H9 (cell line): ENCODE data around the gene APCDD1. TPM values are rescaled to one million over a fixed set of nuclear protein-coding genes. Genes with fewer than 3 reads are reported as not detected.

Experiments used
- DNase-seq: peaks from one replicate; pipeline ENCODE4 v3.0.0-alpha.2; 2017
- H2AFZ ChIP-seq: one replicate; pipeline ENCODE4 v1.6.1; 2013; ENCODE audit warnings: mild to moderate bottlenecking, low read length, control low read depth, moderate library complexity
- H2AK5ac ChIP-seq: 2 replicates; pipeline ENCODE4 v1.6.1; 2013; ENCODE audit warnings: low read length, control low read depth, mixed read lengths; ENCODE audit not compliant: insufficient read length
- H2BK120ac ChIP-seq: one replicate; pipeline ENCODE4 v1.6.1; 2013; ENCODE audit warnings: low read depth, mild to moderate bottlenecking, low read length, control low read depth, inconsistent platforms; ENCODE audit not compliant: poor library complexity, severe bottlenecking
- H2BK12ac ChIP-seq: 2 replicates; pipeline ENCODE4 v1.6.1; 2013; ENCODE audit warnings: low read length, control low read depth, mixed read lengths, low read depth; ENCODE audit not compliant: insufficient read length
- H2BK15ac ChIP-seq: 2 replicates; pipeline ENCODE4 v1.6.1; 2013; ENCODE audit warnings: low read depth, low read length, control low read depth
- H2BK20ac ChIP-seq: one replicate; pipeline ENCODE4 v1.6.1; 2013; ENCODE audit warnings: low read depth, mild to moderate bottlenecking, low read length, control low read depth, inconsistent platforms; ENCODE audit not compliant: poor library complexity, severe bottlenecking
- H2BK5ac ChIP-seq: 2 replicates; pipeline ENCODE4 v1.6.1; 2013; ENCODE audit warnings: low read length, control low read depth, mixed read lengths; ENCODE audit not compliant: insufficient read length
- H3K14ac ChIP-seq: 2 replicates; pipeline ENCODE4 v1.6.1; 2013; ENCODE audit warnings: low read length, control low read depth; ENCODE audit not compliant: insufficient read depth
- H3K18ac ChIP-seq: 2 replicates; pipeline ENCODE4 v1.6.1; 2013; ENCODE audit warnings: low read depth, mild to moderate bottlenecking, mixed read lengths, low read length, control low read depth; ENCODE audit not compliant: insufficient read length
- H3K23ac ChIP-seq: 2 replicates; pipeline ENCODE4 v1.6.1; 2013; ENCODE audit warnings: low read length, control low read depth, mixed read lengths, low read depth; ENCODE audit not compliant: insufficient read length
- H3K23me2 ChIP-seq: 2 replicates; pipeline ENCODE4 v1.6.1; 2013; ENCODE audit warnings: low read depth, mild to moderate bottlenecking, mixed read lengths, low read length, control low read depth; ENCODE audit not compliant: insufficient read length, poor library complexity, severe bottlenecking
- H3K27ac ChIP-seq: 2 replicates; pipeline ENCODE4 v1.5.1; 2013; ENCODE audit warnings: low read length, control low read depth, mixed read lengths, low read depth; ENCODE audit not compliant: insufficient read length
- H3K27me3 ChIP-seq: 2 replicates; pipeline ENCODE4 v1.6.1; 2013; ENCODE audit warnings: low read length, control low read depth, inconsistent platforms; ENCODE audit not compliant: insufficient read depth
- H3K4ac ChIP-seq: 2 replicates; pipeline ENCODE4 v1.6.1; 2013; ENCODE audit warnings: low read depth, mild to moderate bottlenecking, control low read depth, inconsistent platforms, low read length, moderate library complexity
- H3K4me1 ChIP-seq: 2 replicates; pipeline ENCODE4 v1.6.1; 2013; ENCODE audit warnings: low read length, control low read depth, inconsistent platforms; ENCODE audit not compliant: insufficient read depth
- H3K4me2 ChIP-seq: 2 replicates; pipeline ENCODE4 v1.6.1; 2013; ENCODE audit warnings: low read length, control low read depth, mixed read lengths; ENCODE audit not compliant: insufficient read length, insufficient read depth
- H3K56ac ChIP-seq: 2 replicates; pipeline ENCODE4 v1.6.1; 2013; ENCODE audit warnings: low read depth, mild to moderate bottlenecking, mixed read lengths, low read length, control low read depth; ENCODE audit not compliant: insufficient read length
- H3K79me1 ChIP-seq: 2 replicates; pipeline ENCODE4 v1.6.1; 2013; ENCODE audit warnings: low read depth, mild to moderate bottlenecking, moderate library complexity, low read length, control low read depth, inconsistent platforms; ENCODE audit not compliant: insufficient read depth, poor library complexity, severe bottlenecking
- H3K79me2 ChIP-seq: 2 replicates; pipeline ENCODE4 v1.6.1; 2013; ENCODE audit warnings: low read length, control low read depth, inconsistent platforms; ENCODE audit not compliant: insufficient read depth
- H3K9ac ChIP-seq: 2 replicates; pipeline ENCODE4 v1.6.1; 2013; ENCODE audit warnings: low read length, control low read depth, mixed read lengths; ENCODE audit not compliant: insufficient read length; ENCODE audit errors: extremely low read depth
- H3K9me3 ChIP-seq: one replicate; pipeline ENCODE4 v1.6.1; 2013; ENCODE audit warnings: low read depth, low read length, inconsistent platforms; ENCODE audit not compliant: control insufficient read depth
- H3T11ph ChIP-seq: one replicate; pipeline ENCODE4 v1.6.1; 2013; ENCODE audit warnings: mild to moderate bottlenecking, low read length, control low read depth, inconsistent platforms
- H4K20me1 ChIP-seq: one replicate; pipeline ENCODE4 v1.6.1; 2013; ENCODE audit not compliant: control insufficient read depth, insufficient read length, insufficient read depth
- H4K5ac ChIP-seq: 2 replicates; pipeline ENCODE4 v1.6.1; 2013; ENCODE audit warnings: low read depth, mild to moderate bottlenecking, mixed read lengths, low read length, control low read depth; ENCODE audit not compliant: insufficient read length
- H4K8ac ChIP-seq: replicated peaks from 2 replicates; pipeline ENCODE4 v1.6.1; 2013; ENCODE audit warnings: low read length, control low read depth, mixed read lengths, low read depth; ENCODE audit not compliant: insufficient read length
- H4K91ac ChIP-seq: 2 replicates; pipeline ENCODE4 v1.6.1; 2013; ENCODE audit warnings: low read depth, mild to moderate bottlenecking, moderate library complexity, mixed read lengths, low read length, control low read depth; ENCODE audit not compliant: insufficient read length
- H3K27ac Mint-ChIP-seq, 3 experiments: 2 replicates in 2 of 3; 3 replicates in 1 of 3; pipeline ENCODE4 v1.8.0; 2020 to 2021; ENCODE audit warnings: mixed read lengths in 3 of 3, mild to moderate bottlenecking in 1 of 3, moderate library complexity in 1 of 3
- H3K27me3 Mint-ChIP-seq: 2 replicates; pipeline ENCODE4 v1.8.0; 2021; ENCODE audit warnings: low read depth, mild to moderate bottlenecking, moderate library complexity, mixed read lengths
- H3K36me3 Mint-ChIP-seq, 3 experiments: 2 replicates in 2 of 3; 3 replicates in 1 of 3; pipeline ENCODE4 v1.8.0; 2020 to 2021; ENCODE audit warnings: low read depth in 3 of 3, mixed read lengths in 3 of 3; ENCODE audit not compliant: insufficient read depth in 1 of 3
- H3K4me1 Mint-ChIP-seq, 2 experiments: 2 replicates each; pipeline ENCODE4 v1.8.0; 2020; ENCODE audit warnings: mixed read lengths in 2 of 2
- H3K4me3 Mint-ChIP-seq, 2 experiments: 2 replicates in 1 of 2; 3 replicates in 1 of 2; pipeline ENCODE4 v1.8.0; 2020 to 2021; ENCODE audit warnings: mild to moderate bottlenecking in 2 of 2, mixed read lengths in 2 of 2, moderate library complexity in 1 of 2
- H3K9me3 Mint-ChIP-seq, 2 experiments: 2 replicates in 1 of 2; 3 replicates in 1 of 2; pipeline ENCODE4 v1.8.0; 2020; ENCODE audit warnings: mild to moderate bottlenecking in 2 of 2, mixed read lengths in 2 of 2, moderate library complexity in 1 of 2
- CTCF ChIP-seq: fragments of 200-600 bp; sonication (generic); conservative IDR thresholded peaks from 3 replicates; pipeline ENCODE4 v1.8.0; 2021; ENCODE audit warnings: antibody characterized with exemption, mild to moderate bottlenecking
- WGBS: extraction: QIAGEN DNeasy Blood & Tissue Kit; methylation state at CpG from one replicate; pipeline ENCODE4 v1.1.7; 2013; ENCODE audit warnings: missing lambda C conversion rate, low lambda C conversion rate, mixed read lengths; ENCODE audit not compliant: insufficient read length; ENCODE audit errors: extremely low coverage; 5-methylcytosine and 5-hydroxymethylcytosine counted together
- total RNA-seq: library from RNA; stranded (reverse); gene quantifications from 2 replicates; pipeline ENCODE4 v1.2.1, GENCODE V29; 2021

Gene APCDD1
- total RNA-seq, 1 experiment from 2014 or later = 1.8 TPM

- no peak for DNase-seq
- Histone ChIP-seq H2BK20ac (no peak overlapping the region), H3T11ph (no peak overlapping the region), H3K9me3 (no peaks in the 10 kb centered on the region), H4K8ac (no peak overlapping the region), H4K5ac (no peak overlapping the region), H3K4ac (no peak overlapping the region), H2BK15ac (no peak overlapping the region), H3K27ac (no peak overlapping the region), H2AK5ac (no peak overlapping the region), H3K23me2 (no peaks in the 10 kb centered on the region), H3K9ac (no peak overlapping the region), H3K79me1 (no peaks in the 10 kb centered on the region), H4K20me1 (no peaks in the 10 kb centered on the region), H4K91ac (no peak overlapping the region), H2AFZ (no peak overlapping the region), H3K4me2 (no peak overlapping the region), H3K14ac (no peak overlapping the region), H2BK12ac (no peak overlapping the region), H3K27me3 (peaks cover 2% of the 10 kb centered on the region; the same call in 1 of the 2 replicates), H2BK5ac (no peak overlapping the region), H2BK120ac (no peak overlapping the region), H3K79me2 (no peaks in the 10 kb centered on the region), H3K56ac (no peak overlapping the region), H3K4me1 (no peaks in the 10 kb centered on the region), H3K18ac (no peak overlapping the region), H3K23ac (no peak overlapping the region)
- Mint-ChIP-seq H3K27me3 (peaks cover 8% of the 10 kb centered on the region), H3K36me3 (peaks cover 0 to 2% (median 0%) of the 10 kb centered on the region in 3 experiments; a peak in 2 of 7 replicates), H3K27ac (peak overlapping the region in 1 of 3 experiments; percentile 59; a peak in 1 of 7 replicates), H3K4me3 (no peak overlapping the region), H3K4me1 (peaks cover 12 to 13% of the 10 kb centered on the region in 2 experiments), H3K9me3 (no peaks in the 10 kb centered on the region; a peak in 1 of 5 replicates)
- WGBS = no CpG with 5 or more reads among the region's 6 CpGs
- no peak for TF ChIP-seq CTCF
Measured at GRCh38 chr18:10487154-10487553, 32.7 kb downstream of the APCDD1 start.
